AG04450 (cell line): ENCODE measurements around the gene SUN3. TPM values are rescaled to one million over a fixed set of nuclear protein-coding genes. Genes with fewer than 3 reads are reported as not detected.
A peak's percentile ranks its signal among the peaks of the same experiment; 100 is the strongest.

ENCODE experiments used
- CTCF ChIA-PET: fragments of 300-600, 350-600 bp; formaldehyde crosslinking; extraction: SDS; loops from one replicate; lab custom pipeline; 2022; ENCODE audit warnings: antibody characterized with exemption, inconsistent platforms; lab: Charles Lee
- POLR2A ChIA-PET: fragments of 350-600 bp; formaldehyde crosslinking; extraction: SDS; loops from one replicate; lab custom pipeline; 2021; ENCODE audit warnings: antibody characterized with exemption, inconsistent platforms; lab: Yijun Ruan, JAX
- DNase-seq: peaks from one replicate; pipeline ENCODE4 v3.0.0-alpha.2; 2011; ENCODE audit warnings: low read depth, low spot score
- H3K27ac ChIP-seq: one replicate; pipeline ENCODE4 v1.5.1; 2012; ENCODE audit warnings: low read depth, low read length, control low read depth
- H3K27me3 ChIP-seq: one replicate; pipeline ENCODE4 v1.6.0; 2012; ENCODE audit warnings: low read length; ENCODE audit not compliant: control insufficient read depth, insufficient read depth
- H3K4me3 ChIP-seq: 2 replicates; pipeline ENCODE4 v1.5.1; 2011; ENCODE audit warnings: mild to moderate bottlenecking, low read depth, low read length, control low read depth
- H3K9me3 ChIP-seq: 2 replicates; pipeline ENCODE4 v1.5.1; 2012; ENCODE audit warnings: low read length; ENCODE audit not compliant: control insufficient read depth, insufficient read depth
- CTCF ChIP-seq: IDR thresholded peaks from 2 replicates; pipeline ENCODE4 v1.5.1; 2011; ENCODE audit warnings: low read depth, low read length, control low read depth, inconsistent platforms
- polyA plus RNA-seq: library from polyadenylated mRNA; depleted of rRNA; stranded (reverse); fragments of >200 nt; gene quantifications from 2 replicates; pipeline ENCODE4 v1.2.3, GENCODE V29; 2011

The SUN3 gene
- polyA plus RNA-seq, 1 experiment: not detected

DNA sequence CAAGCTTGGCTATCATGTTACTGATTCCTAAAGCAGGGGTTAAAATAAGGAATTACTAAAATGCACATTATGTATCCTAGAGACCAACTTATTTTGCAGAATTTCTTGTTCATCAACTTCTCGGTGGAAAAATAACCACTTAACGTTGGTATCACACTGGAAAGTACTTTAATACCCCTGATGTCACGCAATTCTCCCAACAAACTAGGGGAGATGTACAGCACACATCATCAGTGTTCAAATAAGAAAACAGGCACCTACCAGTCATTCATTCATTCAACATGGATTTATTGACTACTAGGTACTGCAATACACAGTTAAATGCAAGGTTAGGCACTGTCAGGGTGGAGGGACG, 50.1 kb downstream of the SUN3 start:
- no peak for DNase-seq
- no peak for TF ChIP-seq CTCF
- Histone ChIP-seq H3K27ac (no peak overlapping the region), H3K4me3 (peak overlapping the region; percentile 85), H3K27me3 (no peaks in the 10 kb centered on the region), H3K9me3 (no peaks in the 10 kb centered on the region)
- ChIA-PET CTCF (interaction anchor here (1.1 to 1.7 kb wide), 5 partner anchors 10 to 132 kb away, joined by 3 to 13 read pairs (median 5); no protein-coding TSS in a partner anchor), POLR2A (no interaction called here)

DNA sequence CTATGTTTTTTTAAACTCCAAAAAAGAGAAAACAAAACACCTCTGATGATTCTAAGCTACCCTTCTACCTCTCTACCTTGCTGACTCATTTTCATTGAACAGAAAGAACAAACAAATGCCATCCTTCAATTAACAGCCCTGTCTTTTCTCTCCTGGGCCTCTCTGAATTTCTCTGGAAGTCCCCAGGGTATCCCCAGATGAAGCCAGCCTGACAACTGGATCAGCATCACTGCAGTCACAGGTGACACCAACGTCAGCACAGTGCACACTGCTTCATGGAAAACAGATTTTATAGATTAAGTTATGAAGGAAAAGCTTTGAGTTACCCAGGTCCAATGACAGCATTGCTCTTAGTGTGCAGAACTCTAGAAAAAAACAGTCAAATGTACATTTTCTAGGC, 55.2 kb downstream of the SUN3 start:
- no peak for TF ChIP-seq CTCF
- no peak overlapping the region for H3K4me3 ChIP-seq
- POLR2A ChIA-PET: no interaction called here
- no peak for DNase-seq
- no peaks in the 10 kb centered on the region for H3K9me3 ChIP-seq
- no peak overlapping the region for H3K27ac ChIP-seq
- CTCF ChIA-PET: no interaction called here
- no peaks in the 10 kb centered on the region for H3K27me3 ChIP-seq

- H3K27ac ChIP-seq: no peak overlapping the region
- H3K4me3 ChIP-seq: no peak overlapping the region
- ChIA-PET POLR2A (no interaction called here), CTCF (interaction anchor here (0.6 to 6.3 kb wide), 5 partner anchors 12 to 704 kb away, joined by 3 to 76 read pairs (median 6); partner anchors contain the start of gene PKD1L1)
- no peak for DNase-seq
- no peak for TF ChIP-seq CTCF
- H3K9me3 ChIP-seq: no peaks in the 10 kb centered on the region
- no peaks in the 10 kb centered on the region for H3K27me3 ChIP-seq
These were observed 58.1 kb downstream of the SUN3 start for GRCh38 chr7:47970761-47971160.

DNA sequence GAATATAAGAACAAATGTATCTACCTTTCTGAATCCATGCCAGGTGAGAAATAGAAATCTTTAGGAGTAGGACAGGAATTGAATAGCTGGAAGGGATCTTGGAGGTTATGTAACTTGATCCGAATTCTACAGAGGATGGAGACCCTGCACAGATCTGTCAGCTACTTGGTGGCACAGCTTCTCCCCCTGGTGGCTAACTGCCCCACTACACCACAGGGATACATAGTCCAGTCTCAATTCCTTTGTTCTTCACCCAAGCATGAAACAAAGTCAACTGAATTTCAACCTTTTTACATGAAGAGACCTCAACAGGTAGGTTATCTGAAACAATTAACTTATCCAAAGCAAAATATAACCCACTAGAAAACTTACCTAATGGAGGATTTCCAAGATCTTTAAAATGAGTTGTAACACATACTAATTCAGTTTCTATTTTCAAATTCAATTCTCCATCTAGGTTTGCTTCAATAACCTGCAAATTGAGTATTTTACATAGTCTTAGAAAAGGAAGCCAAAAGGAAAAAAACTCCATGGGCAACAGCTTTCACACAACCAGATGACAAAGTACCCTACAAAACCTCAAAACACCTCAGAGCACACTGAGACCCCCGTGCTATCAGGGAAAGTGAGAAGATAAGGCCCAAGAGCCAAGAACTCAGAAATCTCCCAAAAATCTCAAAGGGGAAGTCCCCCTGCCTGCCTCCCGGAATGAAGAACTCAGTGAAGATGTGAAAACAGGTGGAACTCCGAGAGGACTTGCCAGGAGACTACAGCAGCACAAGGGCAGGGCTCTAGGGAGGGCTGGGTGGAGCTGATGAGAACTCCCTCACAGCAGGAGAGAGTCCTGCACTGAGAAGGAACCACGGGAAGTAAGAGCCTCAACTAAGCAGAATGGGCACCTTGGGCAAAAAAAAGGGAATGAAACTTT, 59.8 kb downstream of the SUN3 start:
- CTCF ChIA-PET: interaction anchor here (0.6 to 6.3 kb wide), 24 partner anchors 9 to 702 kb away, joined by 3 to 76 read pairs (median 4); partner anchors contain the start of gene PKD1L1
- H3K27ac ChIP-seq: no peak overlapping the region
- no peak for DNase-seq
- no peaks in the 10 kb centered on the region for H3K27me3 ChIP-seq
- no peak overlapping the region for H3K4me3 ChIP-seq
- POLR2A ChIA-PET: interaction anchor here (0.7 kb wide), 1 partner anchor 889 kb away, joined by 7 read pairs; no protein-coding TSS in a partner anchor
- peak; percentile 97 for TF ChIP-seq CTCF
- no peaks in the 10 kb centered on the region for H3K9me3 ChIP-seq

DNA sequence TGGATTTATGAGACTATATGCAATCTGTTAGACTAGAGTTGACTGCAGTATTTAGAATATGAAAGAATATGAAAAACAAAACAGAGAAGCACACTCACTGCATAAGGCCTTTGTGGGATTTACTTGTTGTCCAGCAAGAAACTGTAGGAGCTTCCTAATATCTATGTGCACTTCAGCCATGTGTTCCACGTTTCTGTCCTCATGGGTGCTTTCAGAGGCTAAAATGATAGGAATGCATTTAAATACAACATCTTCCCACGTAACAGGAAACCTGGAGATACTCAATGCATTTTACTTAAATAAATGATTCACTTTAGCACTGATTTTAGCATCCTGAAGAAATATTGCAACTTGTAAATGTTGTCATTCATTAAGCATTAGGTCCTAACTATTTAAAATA, 61.2 kb downstream of the SUN3 start:
- no peaks in the 10 kb centered on the region for H3K27me3 ChIP-seq

More for the DNA sequence above, 61.2 kb downstream of the SUN3 start:
- Histone ChIP-seq H3K4me3 (no peak overlapping the region), H3K27ac (no peak overlapping the region), H3K9me3 (no peaks in the 10 kb centered on the region)
- CTCF ChIA-PET: interaction anchor here (0.6 to 6.3 kb wide), 11 partner anchors 11 to 701 kb away, joined by 3 to 76 read pairs (median 5); partner anchors contain the start of gene PKD1L1
- POLR2A ChIA-PET: interaction anchor here (0.7 to 1.4 kb wide), 3 partner anchors 23 to 624 kb away, joined by 4 to 7 read pairs (median 4); no protein-coding TSS in a partner anchor
- DNase-seq: no peak
- TF ChIP-seq CTCF: no peak
